ENCODE measurements around the gene MLST8. TPM values are rescaled to one million over a fixed set of nuclear protein-coding genes. Genes with fewer than 3 reads are reported as not detected.

MLST8 gene
- total RNA-seq, 1 donor from 2014 or later: 51.6 TPM

DNA sequence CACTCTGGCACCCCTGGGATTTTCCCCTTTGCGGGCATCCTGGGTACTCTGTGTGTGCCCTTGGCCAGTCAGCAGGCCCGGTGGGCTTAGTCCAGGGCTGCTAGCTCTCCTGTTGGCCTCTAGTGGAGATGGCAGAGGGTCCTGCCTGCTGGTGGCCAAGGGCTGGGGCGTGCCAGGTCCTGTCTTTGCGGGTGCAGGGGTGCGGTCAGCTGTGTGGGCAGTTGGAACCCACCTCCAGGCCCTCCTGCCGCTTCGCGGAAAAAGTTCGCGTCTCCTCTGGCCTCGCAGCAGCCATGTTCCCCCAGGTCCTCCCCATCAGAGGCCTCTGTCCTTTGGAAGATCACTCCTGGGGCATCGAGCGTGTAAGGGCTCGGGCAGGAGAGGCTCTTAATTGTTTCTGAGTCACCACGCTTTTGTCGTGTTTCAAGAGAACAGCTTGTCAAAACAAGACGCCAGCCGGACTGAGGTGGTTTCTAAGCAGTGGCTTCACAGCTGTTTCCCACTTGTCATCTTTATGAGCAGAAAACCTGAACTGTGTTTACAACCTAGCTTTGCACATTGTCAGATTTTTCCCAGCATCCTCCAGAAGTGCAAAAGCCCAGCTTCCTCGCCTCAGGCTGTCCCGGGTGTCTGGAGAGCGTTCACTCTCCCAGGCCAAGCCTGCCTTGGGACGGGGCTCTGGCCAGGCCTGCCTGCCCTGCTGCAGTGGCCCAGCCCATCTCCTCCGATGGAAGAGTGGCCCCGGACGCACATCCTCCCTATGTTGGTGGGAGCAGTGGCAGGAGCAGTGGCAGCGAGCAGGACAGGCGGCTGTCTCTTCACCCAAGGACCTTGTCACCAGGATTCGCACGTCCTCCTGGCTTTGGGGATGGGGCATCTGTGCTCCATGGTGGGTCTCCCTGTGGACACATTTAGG is 26.0 kb downstream of the MLST8 start:
- intact Hi-C loops (cut with DNase I): no loop called here
- Histone ChIP-seq H3K27me3 (no peaks in the 10 kb centered on the region), H3K4me3 (no peak overlapping the region), H3K9me3 (no peaks in the 10 kb centered on the region), H3K27ac (no peak overlapping the region), H3K36me3 (peaks cover 0 to 67% of the 10 kb centered on the region in 2 donors), H3K4me1 (peaks cover 28% of the 10 kb centered on the region)
- TF ChIP-seq POLR2A (IDR thresholded peaks at IDR 0.05) (no peak), POLR2AphosphoS5 (IDR thresholded peaks at IDR 0.05; ENCODE audit: insufficient read depth in 1 of 2, low read depth in 1 of 2) (peak in 1 of 2 donors; percentile 47)
- TF ChIP-seq, protein P1, sequence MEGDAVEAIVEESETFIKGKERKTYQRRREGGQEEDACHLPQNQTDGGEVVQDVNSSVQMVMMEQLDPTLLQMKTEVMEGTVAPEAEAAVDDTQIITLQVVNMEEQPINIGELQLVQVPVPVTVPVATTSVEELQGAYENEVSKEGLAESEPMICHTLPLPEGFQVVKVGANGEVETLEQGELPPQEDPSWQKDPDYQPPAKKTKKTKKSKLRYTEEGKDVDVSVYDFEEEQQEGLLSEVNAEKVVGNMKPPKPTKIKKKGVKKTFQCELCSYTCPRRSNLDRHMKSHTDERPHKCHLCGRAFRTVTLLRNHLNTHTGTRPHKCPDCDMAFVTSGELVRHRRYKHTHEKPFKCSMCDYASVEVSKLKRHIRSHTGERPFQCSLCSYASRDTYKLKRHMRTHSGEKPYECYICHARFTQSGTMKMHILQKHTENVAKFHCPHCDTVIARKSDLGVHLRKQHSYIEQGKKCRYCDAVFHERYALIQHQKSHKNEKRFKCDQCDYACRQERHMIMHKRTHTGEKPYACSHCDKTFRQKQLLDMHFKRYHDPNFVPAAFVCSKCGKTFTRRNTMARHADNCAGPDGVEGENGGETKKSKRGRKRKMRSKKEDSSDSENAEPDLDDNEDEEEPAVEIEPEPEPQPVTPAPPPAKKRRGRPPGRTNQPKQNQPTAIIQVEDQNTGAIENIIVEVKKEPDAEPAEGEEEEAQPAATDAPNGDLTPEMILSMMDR (IDR thresholded peaks at IDR 0.05): no peak
- no peak for DNase-seq (ENCODE audit: extremely low spot score in 2 of 2)

DNA sequence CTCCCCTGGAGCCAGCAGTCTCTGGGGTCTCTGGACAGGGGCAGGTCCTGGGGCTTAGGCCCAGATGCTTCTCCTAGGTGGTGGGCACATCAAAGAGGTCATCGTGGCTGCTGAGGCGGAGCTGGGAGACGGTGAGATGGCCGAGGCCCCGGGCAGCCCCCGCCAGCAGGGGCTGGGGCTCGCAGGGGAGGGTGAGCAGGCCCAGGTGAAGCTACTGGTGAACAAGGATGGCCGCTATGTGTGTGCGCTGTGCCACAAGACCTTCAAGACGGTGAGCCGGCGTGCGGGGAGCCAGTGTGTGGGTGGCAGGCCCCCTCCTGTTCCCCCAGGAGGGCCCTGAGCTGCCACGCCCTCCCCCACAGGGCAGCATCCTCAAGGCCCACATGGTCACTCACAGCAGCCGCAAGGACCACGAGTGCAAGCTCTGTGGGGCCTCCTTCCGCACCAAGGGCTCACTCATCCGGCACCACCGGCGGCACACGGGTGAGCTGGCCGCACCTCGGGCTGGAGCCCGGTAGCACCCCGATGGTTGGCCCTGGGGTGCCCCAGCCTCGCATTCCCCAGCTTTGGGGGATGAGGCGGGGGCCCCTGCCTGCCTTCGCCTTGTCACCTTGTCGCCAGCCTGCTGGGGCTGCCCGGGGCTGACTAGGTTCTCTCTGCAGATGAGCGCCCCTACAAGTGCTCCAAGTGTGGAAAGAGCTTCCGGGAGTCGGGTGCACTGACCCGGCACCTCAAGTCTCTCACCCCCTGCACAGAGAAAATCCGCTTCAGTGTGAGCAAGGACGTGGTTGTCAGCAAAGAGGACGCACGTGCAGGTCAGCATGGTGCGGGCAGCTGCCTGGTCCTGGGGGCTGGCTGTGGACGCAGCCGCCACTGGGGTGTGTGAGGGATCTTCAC is 27.1 kb downstream of the MLST8 start:
- H3K4me1 ChIP-seq: peaks cover 32% of the 10 kb centered on the region
- H3K9me3 ChIP-seq: no peaks in the 10 kb centered on the region
- TF ChIP-seq, protein P1 (IDR thresholded peaks at IDR 0.05): no peak
- TF ChIP-seq POLR2A (IDR thresholded peaks at IDR 0.05) (no peak), POLR2AphosphoS5 (IDR thresholded peaks at IDR 0.05; ENCODE audit: insufficient read depth in 1 of 2, low read depth in 1 of 2) (no peak)
- no peak overlapping the region for H3K27ac ChIP-seq
- H3K27me3 ChIP-seq: peaks cover 6% of the 10 kb centered on the region
- intact Hi-C loops (cut with DNase I): no loop called here
- peaks cover 0 to 67% of the 10 kb centered on the region in 2 donors for H3K36me3 ChIP-seq
- DNase-seq (ENCODE audit: extremely low spot score in 2 of 2): no peak
- H3K4me3 ChIP-seq: no peak overlapping the region

GRCh38 chr16:2233046-2233775 is 28.0 kb downstream of the MLST8 start:
- H3K36me3 ChIP-seq: peaks cover 0 to 67% of the 10 kb centered on the region in 2 donors
- TF ChIP-seq, protein P1 (IDR thresholded peaks at IDR 0.05): no peak
- TF ChIP-seq POLR2A (IDR thresholded peaks at IDR 0.05): no peak
- no peak for TF ChIP-seq POLR2AphosphoS5 (IDR thresholded peaks at IDR 0.05; ENCODE audit: insufficient read depth in 1 of 2, low read depth in 1 of 2)
- DNase-seq (ENCODE audit: extremely low spot score in 2 of 2): no peak
- intact Hi-C loops (cut with DNase I): no loop called here
- peaks cover 39% of the 10 kb centered on the region for H3K4me1 ChIP-seq
- H3K4me3 ChIP-seq: no peak overlapping the region
- H3K27me3 ChIP-seq: peaks cover 9% of the 10 kb centered on the region
- no peaks in the 10 kb centered on the region for H3K9me3 ChIP-seq
- no peak overlapping the region for H3K27ac ChIP-seq

DNA sequence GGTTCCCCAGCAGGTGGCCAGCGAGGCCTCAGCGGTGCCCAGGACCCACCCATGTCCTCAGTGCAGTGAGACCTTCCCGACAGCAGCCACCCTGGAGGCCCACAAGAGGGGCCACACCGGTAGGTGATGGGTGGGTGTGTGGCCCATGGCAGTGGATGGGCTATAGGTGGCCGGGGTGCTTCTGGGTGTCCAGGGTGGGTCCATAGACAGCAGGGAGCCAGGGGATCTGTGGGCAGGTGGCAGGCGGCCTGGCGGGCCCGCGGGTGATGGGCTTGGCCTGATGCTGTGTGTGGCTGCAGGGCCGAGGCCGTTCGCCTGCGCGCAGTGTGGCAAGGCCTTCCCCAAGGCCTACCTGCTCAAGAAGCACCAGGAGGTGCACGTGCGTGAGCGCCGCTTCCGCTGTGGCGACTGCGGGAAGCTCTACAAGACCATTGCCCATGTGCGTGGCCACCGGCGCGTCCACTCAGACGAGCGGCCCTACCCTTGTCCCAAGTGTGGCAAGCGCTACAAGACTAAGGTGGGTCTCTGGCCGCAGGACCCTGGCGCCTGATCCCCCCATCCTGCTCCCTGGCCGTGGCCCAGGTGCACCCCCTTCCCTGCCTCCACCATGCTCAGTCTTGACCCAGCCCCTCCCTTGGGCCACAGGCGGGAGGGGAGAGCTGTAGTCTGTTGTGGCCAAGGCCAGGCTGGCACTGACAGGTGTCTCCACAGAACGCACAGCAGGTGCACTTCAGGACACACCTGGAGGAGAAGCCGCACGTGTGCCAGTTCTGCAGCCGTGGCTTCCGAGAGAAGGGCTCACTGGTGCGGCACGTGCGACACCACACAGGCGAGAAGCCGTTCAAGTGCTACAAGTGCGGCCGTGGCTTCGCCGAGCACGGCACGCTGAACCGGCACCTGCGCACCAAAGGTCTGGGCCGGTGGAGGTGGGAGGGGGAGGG is 28.9 kb downstream of the MLST8 start:
- Histone ChIP-seq H3K9me3 (no peaks in the 10 kb centered on the region), H3K4me1 (peaks cover 39% of the 10 kb centered on the region), H3K36me3 (peaks cover 0 to 60% of the 10 kb centered on the region in 2 donors), H3K27me3 (peaks cover 9% of the 10 kb centered on the region), H3K27ac (no peak overlapping the region), H3K4me3 (no peak overlapping the region)
- TF ChIP-seq POLR2A (IDR thresholded peaks at IDR 0.05) (no peak), POLR2AphosphoS5 (IDR thresholded peaks at IDR 0.05; ENCODE audit: insufficient read depth in 1 of 2, low read depth in 1 of 2) (no peak)
- TF ChIP-seq, protein P1 (IDR thresholded peaks at IDR 0.05): no peak
- no peak for DNase-seq (ENCODE audit: extremely low spot score in 2 of 2)
- intact Hi-C loops (cut with DNase I): no loop called here

Data from vagina (tissue), 2 donors.